NOMO-1 treated with DMSO at 0.1 percent for 48 hours (cell line): Measurements from ENCODE around the gene ZSCAN10.
A peak's percentile ranks its signal among the peaks of the same experiment; 100 is the strongest.
"Not testable (repeated sequence)": the region's sequence is repeated elsewhere in the genome, so short reads cannot be mapped to it uniquely, and the experiment has no call there.

Experiments
- DNase-seq: peaks from one replicate; lab custom pipeline; 2025; ENCODE audit not compliant: unreplicated experiment; lab: John Stamatoyannopoulos, UW

ZSCAN10 gene

GRCh38 chr16:3065069-3065741, 33.9 kb downstream of the ZSCAN10 start, which contains the start of gene IL32:
Gene IL32, plus strand, starts transcription at chr16:3065640. Its CDS starts 172 bp downstream, at chr16:3065812.
- no peak for DNase-seq

GRCh38 chr16:3063625-3064386, 35.3 kb downstream of the ZSCAN10 start:
- DNase-seq, result no peak

GRCh38 chr16:3062553-3062952, 36.5 kb downstream of the ZSCAN10 start:
- DNase-seq, result no peak

DNA sequence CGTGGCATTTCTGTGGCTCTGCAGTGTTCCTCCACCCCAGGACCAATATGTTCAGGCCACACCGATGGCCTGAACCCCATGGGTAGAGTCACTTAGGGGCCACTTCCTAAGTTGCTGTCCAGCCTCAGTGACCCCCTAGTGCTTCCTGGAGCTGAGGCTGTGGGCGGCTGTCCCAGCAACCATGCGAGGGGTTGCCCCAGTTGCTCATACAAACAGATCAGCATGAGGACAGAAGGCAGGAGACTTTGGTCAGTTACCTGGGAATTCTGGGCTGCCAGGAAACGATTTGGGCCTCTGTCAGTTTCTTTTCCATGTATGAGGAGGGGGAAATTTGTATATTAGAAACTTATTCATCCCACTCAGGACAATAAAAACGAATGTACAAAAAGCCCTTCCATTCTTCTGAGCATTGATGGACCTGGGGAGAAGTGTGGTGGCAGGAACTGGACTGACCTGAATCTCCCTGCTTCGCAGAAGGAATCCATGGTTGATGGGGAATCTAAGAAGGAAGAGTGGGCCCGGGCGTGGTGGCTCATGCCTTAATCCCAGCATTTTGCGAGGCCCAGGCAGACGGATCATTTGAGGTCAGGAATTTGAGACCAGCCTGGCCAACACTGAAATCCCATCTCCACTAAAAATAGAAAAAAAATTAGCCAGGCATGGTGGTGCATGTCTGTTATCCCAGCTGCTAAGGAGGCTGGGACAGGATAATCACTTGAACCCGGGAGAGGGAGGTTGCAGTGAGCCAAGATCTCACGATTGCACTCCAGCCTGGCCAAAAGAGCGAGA, 38.6 kb downstream of the ZSCAN10 start:
- DNase-seq, result no peak

DNA sequence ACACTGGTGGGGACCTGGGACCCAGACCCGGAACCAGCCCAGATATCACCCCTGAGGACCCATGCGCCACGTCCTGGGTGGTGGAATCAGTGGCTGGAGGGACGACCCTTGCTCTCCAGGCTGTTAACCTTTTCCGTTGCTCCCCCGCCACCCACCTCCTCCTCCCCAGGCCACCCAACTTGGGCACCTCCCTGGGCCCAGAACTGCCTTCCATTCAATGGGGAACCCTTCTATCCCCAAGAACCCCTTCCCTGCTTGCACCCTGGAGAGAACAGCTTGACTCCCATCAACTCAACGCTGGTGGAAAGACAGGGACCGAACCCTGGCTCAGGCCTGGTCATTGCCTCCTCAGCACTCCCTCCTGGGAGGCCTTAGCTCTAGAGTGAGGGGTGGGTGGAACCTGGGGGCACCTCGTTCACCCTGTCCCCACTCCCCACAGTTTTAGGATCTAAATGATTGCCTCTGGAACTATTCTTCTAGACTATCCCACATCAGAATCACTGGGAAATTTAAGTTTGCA, 39.3 kb downstream of the ZSCAN10 start:
- no peak for DNase-seq

DNA sequence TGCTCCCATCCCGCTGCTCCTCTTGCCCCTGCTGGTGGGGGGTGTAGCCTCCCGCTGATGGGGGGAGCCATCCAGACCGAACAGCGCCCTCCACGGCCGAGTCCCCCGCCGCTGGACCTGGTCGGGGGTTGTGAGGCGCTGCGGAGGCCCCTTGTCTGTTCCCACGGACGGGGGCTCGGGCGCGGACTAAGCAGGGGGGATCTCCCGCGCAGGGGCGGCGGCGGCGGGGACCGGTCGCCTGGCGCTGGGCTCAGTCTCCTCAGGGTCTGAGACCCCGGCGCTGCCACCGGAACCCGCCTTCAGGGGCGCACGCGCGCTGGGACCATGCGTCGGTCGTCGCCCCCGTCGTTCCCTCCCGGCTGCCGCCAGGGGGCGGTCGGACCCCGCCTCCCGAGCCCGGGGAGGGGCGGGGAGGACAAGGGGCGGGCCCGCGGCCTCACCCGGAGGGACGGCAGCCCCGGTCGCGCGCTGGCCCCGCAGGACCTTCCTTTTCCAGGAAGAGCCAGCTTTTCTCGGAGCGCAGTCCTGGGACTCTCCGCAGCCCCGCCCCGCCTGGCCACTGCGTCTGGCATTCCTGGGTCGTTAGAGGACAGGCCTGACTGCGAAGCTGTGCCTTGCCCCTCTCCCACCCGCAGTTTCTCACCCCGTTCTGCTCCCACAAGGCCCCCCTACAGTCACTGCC, 39.9 kb downstream of the ZSCAN10 start:
- peak; percentile 72 for DNase-seq

DNA sequence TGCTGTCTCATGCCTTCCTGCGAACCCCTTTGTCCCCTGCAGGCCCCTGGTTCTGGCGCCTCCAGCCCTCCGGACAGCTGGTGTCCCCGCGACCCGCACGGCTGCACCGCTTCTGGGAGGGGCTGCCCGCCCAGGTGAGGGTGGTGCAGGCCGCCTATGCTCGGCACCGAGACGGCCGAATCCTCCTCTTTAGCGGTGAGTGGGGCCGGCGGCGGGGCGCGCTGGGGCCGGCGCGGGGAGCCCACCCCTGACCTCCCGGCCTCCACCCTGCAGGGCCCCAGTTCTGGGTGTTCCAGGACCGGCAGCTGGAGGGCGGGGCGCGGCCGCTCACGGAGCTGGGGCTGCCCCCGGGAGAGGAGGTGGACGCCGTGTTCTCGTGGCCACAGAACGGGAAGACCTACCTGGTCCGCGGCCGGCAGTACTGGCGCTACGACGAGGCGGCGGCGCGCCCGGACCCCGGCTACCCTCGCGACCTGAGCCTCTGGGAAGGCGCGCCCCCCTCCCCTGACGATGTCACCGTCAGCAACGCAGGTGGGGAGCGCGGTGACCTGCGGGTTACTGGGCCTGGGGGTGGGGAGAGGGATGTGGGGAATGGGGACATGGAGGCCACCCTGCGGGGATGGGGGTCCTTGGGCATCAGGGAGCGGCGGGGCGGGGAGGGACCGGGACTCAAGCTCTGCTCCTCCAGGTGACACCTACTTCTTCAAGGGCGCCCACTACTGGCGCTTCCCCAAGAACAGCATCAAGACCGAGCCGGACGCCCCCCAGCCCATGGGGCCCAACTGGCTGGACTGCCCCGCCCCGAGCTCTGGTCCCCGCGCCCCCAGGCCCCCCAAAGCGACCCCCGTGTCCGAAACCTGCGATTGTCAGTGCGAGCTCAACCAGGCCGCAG, 40.7 kb downstream of the ZSCAN10 start:
- DNase-seq, result peak; percentile 44

- no peak for DNase-seq
Observed at GRCh38 chr16:3057181-3058138, 41.6 kb downstream of the ZSCAN10 start.

GRCh38 chr16:3056336-3057180, 42.5 kb downstream of the ZSCAN10 start:
- DNase-seq, result no peak

DNA sequence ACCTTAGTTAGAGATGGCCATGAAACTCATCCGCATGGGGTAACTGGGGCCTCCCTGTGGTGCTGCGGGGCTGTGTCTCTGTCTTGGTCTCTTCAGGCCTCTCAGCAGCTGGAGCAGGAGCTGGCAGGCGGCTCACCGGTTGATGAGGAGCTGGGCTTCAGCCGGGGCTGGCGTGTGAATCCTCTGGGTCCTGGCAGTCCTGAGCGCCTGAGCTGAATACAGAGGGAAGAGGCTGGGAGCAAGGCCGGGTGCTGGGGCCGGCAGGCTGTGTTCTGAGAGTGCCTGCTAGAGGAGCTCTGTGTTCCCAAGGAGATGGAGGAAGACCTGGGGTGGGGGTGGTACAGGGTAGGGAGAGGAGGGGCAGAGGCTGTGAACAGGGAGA, 43.4 kb downstream of the ZSCAN10 start:
- DNase-seq, result not testable (repeated sequence)

DNA sequence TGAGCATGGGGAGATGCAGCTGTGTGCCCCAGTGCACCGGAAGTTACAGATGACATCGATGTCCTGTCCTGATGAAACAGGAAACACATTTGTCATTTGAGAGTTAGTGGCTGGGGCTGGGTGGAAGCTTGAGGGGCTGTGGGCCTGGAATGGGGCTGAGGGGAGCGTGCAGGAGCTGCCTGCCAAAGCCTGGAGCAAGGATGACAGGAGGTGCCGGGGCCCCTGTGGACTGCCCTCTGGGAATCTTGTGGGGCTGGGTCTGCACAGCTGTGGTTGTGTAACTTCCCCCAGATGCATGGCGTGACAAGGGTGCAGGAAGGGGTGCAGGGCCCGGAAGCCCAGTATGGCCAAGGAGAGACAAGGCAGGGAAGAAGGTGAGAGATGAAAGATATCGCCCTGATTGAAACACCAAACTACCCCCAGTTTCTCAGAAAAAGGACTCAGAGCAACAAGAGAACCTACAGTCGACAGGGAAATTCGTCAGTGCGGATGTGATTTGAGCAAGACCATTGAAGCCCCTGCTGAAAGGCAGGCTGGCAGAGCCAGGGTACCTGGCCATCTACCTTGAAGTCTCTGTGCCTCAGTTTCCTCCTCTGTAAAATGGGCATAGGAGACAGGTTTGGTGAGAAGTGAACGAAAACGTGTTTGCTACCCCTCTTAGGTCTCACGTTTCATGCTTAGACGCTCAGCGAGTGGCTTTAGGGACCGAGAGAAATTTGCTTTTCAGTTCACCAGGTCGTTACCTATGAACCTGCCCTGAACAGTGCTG, 43.9 kb downstream of the ZSCAN10 start:
- DNase-seq, result peak; percentile 61

- peak; percentile 25 for DNase-seq
Observed at GRCh38 chr16:3053330-3053710, 45.8 kb downstream of the ZSCAN10 start.

- DNase-seq, result not testable (repeated sequence)
Observed at GRCh38 chr16:3052571-3053329, 46.3 kb downstream of the ZSCAN10 start.

DNA sequence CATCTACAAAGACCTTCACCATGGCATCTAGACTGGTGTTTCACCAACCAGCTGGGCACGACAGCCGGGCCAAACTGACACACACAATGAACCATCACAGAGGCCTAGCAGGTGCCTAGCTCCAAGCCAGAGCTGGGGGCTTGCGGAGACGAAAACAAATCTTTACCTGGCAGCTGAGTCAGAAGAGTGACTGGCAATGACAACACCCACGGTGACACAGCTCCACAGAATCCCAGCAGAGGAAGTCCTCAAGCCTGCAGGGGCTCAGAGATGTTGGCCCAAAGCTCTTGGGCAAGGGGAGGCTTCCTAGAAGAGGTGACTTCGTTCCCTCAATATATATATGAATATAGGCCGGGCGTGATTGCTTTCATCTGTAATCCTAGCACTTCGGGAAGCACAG, 47.6 kb downstream of the ZSCAN10 start:
- no peak for DNase-seq

- DNase-seq, result no peak
Observed at GRCh38 chr16:3051009-3051408, 48.1 kb downstream of the ZSCAN10 start.

DNA sequence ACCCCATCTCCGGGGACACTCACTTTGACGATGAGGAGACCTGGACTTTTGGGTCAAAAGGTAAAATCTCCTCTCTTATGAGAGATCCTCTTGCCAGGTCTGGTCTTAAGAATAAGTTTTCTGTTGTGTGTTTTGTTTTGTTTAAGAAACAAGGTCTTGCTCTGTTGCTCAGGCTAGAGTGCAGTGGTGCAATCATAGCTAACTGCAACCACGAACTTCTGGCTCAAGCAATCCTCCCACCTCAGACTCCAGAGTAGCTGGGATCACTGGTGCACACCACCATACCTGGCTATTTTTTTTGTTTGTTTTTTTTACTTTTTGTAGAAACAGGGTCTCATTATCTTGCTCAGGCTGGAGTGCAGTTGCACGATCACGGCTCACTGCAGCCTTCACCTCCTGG, 48.6 kb downstream of the ZSCAN10 start:
- no peak for DNase-seq
